22Rv1 (cell line): Measurements from ENCODE around the gene SUPT3H.
"Not testable (repeated sequence)": the region's sequence is repeated elsewhere in the genome, so short reads cannot be mapped to it uniquely, and the experiment has no call there.

Source experiments
- CTCF ChIP-seq: fragments of 450-650 bp; IDR thresholded peaks from 2 replicates; pipeline ENCODE4 v1.5.1; 2017; ENCODE audit warnings: mild to moderate bottlenecking
- ZFX ChIP-seq: fragments of 450-650 bp; IDR thresholded peaks from 2 replicates; pipeline ENCODE4 v1.6.1; 2017; ENCODE audit warnings: antibody characterized with exemption, borderline replicate concordance

DNA sequence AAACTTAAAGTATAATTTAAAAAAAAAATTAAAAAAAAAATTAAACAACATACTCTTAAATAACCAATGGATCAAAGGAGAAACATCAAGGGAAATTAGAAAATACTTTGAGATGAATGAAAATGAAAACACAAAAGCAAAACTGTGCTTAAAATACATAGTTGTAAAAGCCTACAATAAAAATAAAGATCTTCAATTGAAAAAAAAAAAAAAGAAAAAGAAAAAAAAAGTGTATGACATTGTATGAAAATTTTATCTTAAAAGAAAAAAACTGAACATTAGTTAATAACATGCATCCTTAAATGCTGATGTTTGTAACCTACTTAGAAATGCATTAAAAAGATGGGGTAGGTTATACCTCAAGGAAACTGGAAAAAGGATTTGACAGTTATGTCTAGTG, 501.1 kb downstream of the SUPT3H start:
- TF ChIP-seq CTCF, ZFX: not testable (repeated sequence)
